ENCODE data around the gene MAPK7.

DNA sequence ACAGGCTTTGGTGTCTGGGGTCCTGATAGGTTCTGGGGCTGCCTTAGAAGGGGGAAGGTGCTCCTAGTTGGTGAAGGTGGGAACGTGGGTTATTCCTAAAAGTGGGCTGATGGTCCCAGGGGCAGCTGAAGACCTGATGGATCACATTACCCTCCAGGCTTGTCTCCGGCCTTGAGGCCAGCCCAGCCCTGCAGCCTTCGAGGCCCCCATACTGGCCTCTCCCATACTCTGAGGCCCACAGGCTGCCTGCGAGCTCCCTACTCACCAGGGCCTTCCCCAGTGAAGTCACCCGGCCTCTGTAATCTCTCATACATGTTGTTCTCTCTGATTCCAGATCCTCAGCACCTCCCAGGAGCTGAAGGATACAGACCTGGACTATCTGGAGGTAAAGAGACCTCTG is 35.5 kb downstream of the MAPK7 start:
- TF ChIP-seq EZH2 (IDR thresholded peaks at IDR 0.05): no peak
- no peak for TF ChIP-seq POLR2AphosphoS5 (IDR thresholded peaks at IDR 0.05; ENCODE audit: borderline replicate concordance, low read depth, low read length)
